ENCODE results near the gene CYBRD1.

CYBRD1 gene

DNA sequence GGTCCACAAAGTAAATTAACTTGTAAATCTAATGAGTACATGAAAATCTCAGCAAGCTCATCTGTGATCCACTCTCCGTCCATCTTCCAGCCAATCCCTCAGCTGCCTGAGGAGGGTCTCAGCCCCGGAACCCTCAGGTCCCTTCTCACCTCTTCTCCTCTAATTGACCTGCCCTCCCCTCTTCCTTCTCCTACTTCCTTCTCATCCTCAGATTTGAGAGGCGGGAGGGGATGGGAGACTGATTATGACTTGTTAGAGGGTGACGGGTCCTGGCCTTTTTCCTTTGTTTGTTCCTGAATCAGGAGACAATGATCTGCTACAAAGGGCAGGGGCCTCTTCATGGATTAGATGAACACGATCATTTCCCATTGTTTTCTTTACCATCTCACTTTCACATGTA, 80.1 kb downstream of the CYBRD1 start:
- no peak for DNase-seq (ENCODE audit: low spot score)

Measured in GM03348 (cell line).